Measurements from ENCODE around the gene NCAM1.

The NCAM1 gene

DNA sequence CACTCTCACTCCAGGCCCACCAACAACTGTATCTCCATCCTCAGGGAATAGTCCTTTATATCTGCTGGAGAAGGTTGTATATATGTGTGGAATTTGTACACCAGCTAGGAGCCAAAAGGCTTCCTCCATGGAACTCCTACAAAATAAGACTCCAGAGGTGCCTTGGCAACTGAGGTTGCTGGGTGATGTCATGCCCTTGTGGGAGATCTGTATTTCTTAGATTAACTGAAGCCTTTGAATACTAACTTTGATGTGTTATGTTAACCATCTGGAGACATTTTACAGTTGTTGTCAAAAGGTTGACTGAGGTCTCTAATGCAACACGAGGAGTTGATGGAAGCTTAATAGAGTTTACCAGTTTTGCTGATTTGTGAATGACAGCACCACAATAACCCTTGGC lies 213.7 kb downstream of the NCAM1 start:
- DNase-seq = no peak

DNA sequence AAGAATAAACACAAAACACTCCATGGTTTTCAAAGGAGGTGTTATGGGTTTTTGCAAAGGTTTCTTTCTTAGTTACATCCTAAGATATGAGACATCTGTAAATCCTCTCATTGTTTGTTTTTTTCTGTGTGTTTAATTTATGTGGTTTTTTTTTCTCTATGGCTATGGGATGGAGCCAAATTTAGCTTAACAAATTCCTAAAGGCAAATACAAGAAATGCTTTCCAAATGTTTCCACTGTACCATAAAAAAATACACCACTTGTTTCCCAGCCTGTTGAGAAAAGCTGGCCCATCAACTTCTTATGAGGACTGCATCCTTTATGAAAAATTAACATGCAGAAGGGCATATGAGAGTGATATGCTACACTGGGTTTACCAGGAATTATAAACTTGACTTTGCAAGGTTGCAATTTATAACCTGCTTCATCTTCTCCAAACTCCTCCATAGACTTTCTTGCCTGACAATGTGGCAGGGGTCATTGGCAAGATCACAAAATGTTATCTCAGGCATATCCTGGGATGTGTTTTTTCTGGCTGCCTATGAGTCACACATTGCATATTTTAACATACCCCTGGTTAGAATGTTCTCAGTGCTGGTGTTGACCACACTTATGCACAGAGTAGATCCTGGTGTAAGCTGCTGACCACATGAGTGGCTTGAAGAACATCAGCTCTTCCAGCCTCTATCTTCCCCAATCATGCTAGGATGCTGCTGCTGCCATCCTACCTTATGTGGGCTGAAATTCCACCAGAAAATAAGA lies 215.6 kb downstream of the NCAM1 start:
- DNase-seq = no peak

DNA sequence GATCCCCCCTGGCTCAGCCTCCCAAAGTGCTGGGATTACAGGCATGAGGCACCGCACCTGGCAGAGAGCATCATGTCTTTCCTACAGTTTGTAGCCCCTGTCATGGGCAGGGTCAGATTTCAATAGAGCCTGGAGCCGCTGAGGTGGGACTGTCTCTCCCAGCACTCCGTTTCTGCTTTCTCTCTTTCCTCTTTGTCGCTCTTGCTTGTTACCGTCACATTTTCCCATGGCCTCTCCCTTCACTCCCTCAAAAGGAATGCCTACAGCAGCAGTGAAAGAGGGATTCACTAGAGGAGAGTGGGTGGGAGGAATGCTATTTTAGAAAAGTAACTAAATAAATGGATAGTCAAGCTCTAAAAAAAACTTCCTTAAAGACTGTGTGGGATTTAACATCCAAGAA lies 216.5 kb downstream of the NCAM1 start:
- DNase-seq = no peak

DNA sequence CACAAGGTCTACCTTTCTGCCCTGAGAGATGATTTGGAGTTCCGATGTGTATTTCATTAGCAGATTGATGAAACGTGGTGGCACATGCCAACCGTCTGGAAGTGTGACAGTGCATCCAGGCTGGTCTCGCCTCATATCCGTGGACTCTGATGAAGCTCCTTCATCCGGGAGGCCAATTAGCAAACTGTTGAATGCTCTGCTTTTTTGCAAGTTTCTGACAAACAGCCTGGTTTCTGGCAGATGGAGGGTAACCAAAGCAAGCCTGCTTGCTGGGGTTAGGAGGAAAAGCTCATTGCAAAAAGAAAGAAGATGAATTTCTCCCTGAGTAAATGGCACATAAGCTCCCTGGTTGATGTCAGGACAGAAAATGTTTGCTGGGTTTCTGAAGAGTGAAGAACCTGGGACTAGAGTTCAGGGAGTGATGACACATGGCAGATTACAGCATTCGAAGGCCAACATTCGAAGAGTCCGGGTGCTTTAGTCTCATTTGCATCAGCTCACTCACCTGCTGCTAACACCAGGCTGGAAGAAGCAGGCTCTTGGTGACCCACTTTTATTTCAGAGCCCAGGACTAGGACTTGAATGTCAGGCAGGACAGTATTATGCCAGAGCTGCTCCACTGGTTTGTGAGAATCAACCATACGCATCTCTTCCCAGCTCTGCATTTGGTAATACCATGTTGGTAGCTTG lies 217.3 kb downstream of the NCAM1 start:
- no peak for DNase-seq

DNA sequence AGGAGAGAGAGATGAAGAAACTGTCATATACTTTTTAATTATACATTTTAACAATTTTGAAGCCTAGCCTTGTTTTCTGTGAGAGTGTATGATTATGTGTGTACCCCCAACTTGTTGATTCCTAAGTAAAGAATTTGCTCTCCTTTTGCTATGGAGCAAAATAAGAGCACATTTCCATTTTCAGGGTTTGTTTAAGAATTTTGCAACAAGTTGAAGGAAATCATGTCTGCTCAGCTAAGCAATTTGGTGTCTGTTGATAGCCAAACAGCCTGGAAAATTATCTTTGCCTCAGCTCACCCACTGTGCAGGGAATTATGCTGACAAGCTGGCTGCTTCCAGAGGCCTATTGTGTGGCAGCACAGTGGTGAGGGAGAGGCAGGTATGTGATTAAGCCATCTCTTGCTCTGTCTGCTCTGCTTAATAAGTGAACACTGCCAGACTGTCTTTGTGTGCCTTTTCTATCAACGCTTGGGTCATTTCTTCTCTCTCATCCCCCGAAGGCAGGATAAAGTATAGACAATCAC lies 218.0 kb downstream of the NCAM1 start:
- no peak for DNase-seq

DNA sequence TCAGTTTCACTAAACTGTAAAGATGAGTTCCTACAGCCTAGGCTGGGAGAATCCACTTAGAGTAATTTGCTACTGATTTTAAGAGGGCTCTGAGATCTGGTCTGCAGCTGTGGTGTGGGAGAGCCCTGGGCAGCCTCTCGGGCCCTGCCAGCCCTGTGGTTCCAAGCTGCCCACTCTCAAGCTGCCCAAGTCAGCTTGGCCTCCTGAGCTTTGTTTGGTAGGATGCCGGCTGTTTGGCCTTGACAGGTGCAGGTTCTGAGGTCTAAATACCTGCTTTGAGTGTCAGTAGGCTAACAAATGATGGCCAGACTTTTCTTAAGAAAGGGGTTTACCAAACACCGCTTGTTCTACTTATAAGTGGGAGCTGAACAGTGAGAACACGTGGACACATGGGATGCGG lies 219.9 kb downstream of the NCAM1 start:
- no peak for DNase-seq

DNA sequence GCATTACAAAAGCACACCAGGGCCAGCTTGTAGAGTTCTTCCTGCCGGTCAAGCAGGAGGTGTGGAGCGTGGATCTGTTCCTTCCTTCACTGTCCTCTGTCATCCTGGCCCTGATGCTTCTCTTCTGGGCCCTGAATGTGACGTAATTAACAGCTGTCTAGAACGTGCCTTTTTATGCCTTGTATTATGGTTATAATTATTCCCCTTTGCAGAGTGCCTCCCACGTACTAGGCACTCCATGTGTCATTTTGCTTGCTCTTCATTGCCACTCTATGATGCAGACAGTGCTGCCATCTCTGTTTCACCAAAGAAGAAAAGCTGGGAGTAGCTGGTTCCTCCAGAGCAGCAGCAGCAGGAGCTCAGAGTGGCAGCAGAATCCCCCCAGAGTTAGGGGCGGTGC lies 221.1 kb downstream of the NCAM1 start:
- DNase-seq = no peak

DNA sequence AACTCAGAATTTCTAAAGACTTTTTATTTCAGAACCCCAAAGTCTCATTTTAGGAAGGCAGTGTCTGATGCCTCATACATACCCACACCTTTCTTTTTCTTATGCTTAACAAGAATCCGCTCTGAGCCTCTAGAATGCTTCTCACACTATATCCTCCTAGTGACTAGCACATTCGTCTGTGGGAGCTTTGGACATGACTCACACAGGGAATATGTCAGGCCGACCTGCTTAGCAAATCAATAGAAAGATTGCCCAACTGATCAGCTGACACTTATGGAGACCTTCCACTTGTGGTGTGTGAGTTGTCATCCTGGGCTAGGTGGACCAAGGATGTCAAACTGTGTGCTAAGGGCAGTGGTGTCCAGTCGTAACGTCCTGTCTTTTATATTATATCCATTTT lies 223.3 kb downstream of the NCAM1 start:
- no peak for DNase-seq

DNA sequence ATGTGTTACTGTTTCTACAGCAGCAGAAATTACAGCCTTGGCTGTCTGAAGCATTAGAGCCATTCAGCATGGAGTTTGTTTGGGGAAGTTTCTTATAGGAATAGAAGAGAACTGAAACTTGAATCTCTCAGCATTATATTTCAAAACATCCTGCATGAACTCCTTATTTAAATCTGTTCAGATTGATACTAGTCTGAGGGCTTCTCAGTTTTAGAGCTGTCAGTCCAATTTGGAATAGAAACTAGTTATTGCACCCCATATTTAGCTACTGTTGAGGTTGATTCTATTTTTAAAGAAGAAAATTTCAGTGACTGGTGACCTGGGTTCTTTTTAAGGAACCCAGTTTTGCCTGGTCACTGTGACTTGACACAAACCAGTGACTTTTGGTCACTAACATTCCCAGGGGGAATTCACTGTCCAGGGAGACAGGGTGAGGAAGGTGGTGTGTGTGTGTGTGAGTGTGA lies 227.2 kb downstream of the NCAM1 start:
- DNase-seq = no peak

DNA sequence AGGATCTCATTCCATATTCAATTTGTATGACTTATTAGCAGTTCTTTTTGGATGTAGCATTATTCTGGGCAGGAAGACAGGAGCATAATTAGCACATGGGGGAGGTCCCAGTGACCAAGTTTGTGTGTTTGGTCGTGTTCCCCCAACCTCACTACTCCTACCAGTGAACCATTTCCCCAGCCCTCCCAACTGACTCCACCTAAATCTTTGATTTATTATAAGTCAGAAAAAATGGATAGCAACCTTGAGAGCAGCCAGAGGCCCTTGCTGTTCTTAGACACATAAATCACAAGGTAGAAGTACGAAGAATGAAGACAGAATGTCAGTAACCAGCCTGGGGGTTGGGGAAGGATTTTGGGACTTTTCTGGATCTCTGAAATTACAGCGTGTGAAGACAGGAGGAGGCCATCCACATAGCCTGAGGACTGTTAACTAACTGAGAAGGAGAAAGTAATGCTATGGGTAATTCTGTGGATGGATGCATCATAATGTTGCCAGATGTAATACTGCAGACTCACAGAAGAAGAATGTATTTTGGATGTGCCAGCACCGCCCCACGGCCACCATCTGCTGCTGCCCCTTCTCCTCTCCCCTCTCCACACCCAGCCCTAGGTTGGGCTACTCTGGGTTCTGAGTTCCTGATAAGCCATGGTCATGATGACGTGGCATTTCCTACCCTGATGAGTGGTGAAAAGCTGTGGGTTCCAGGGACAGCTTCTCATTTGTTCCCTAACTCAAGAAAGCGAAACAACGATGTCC lies 228.9 kb downstream of the NCAM1 start:
- no peak for DNase-seq

DNA sequence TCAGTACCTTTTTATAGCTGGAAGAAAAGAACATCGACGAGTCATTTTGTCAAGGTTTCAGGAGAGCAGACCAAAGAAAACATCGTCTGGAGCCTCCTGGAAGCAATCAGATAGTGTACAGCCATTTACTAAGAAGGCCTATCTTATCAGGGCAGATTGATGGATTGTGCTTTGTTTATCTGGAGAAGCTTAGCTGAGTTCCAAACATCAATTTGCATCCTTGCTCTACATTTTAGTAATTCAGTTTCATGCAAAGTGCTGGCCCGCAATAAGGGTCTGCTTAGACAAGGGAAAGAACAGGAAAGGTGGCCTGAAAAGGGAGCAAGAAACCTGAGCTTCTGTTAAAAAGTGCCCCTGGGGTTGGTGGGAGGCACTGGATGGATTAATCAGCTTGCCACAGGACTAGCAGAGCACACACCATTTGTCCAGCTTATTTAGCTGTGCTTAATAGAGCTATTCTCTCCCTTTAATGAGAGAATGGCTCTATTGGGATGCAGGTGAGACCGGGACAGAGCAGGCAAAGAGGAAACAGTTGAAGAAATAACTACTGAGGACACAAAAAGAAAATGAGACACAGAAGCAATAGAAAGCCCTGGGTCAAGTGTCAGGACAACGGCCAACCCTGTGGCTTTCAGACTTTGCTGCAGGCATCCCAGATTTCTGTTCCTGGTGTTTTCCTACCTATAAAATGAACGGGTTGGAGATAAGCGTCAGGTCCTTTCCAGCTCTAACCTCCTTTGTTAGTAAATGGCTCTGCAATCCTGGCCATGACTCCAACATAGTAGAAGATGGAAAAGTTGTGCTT lies 231.1 kb downstream of the NCAM1 start:
- DNase-seq = no peak

DNA sequence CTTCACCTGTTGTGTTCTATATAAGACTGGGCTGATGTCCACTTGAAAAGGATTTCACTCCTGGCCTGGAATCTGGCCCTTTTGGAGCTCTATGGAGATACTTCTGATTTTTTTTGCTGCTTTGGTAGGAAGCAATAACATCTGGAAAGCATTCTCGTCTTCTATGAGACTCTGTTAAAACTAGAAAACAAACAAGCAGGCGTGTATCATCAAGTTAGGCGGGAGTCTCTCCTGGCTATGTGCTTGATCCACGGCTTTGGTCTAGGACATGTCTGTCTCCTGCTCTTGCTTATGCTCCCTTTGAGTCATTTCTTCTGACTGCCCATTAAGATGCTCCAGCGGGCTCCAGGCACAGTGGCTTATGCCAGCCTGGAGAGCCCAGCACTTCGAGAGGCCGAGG lies 231.8 kb downstream of the NCAM1 start:
- no peak for DNase-seq

DNA sequence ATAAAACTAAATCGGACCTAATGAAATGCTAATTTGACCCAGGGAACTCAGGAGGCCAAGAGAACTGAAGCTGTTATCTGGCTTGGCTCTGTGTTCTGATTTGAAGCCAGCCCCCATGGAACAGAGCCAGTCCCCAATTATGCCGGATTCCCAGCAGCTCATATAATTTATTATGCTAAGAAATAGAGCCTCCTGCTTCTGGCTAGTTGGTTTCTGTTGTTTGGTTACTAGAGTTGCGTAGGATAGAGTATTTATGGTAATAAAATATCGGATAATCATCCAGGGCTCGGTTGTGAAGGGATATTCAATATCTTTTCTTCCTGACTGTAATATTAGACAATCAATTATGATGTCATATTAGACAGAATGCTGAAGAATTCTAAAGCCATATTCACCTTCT lies 232.7 kb downstream of the NCAM1 start:
- no peak for DNase-seq

DNA sequence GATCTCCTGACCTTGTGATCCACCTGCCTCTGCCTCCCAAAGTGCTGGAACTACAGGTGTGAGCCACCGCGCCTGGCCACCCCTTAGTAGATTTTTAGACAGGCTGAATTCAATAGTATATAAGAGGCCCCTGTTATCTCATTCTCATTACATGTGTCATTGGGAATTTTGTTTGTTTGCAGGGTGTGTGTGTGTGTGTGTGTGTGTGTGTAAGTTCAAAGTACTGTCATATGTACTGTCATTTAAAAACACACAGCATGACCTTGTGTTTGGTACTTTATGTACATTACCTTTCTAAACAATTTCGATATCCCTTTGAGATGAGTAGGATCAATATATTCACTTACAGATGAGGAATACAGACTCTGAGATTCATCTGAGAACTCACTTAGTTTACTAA lies 234.5 kb downstream of the NCAM1 start:
- no peak for DNase-seq

DNA sequence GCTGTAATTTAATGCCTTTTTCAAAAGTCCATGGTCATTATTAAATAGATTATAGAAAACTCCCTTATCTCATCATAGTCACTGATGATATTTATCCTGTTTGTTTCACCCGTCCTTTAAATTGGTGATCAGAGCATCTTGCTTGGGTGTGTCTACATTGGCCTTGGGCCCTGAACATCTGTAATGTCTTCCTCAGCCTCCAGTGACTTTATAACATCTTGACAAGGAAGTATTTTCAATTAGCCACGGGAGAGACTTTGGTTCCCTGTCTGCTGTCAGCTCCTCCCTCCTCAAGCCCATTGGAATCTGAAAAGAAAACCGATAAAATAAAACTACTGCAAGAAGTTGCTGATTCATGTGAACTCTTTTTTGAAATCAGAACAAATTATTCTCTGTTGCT lies 236.2 kb downstream of the NCAM1 start:
- no peak for DNase-seq

DNA sequence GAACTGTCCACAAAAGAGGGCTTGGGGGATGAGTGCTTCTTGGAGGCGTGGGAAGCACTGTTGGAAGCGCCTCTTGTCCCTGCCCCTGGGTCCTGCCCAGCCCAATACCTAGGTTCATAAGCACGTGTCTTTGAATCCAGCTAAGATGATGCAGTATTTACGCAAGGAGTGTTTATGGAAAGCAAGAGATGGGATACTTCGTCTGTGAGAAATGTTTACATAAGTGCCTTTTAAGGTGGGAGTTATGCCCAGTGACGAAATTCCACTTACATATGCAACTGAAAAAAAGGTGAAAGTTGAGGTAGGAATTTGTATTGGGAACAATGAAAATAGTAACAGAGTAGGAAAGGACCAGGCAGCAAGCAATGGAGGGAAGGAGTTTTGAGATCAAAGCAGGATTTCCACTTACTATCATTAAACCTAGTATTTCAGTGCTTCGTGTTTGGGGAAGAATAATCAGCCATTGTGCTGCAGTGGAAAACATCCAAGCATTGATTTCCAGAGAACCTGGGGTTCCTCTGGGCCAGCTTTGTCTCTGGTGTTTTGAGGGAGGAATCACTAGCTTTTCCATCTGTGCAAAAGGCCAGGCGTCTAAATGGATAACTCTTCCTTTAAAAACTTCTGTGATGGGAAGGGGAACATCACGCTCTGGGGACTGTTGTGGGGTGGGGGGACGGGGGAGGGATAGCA lies 237.9 kb downstream of the NCAM1 start:
- no peak for DNase-seq

DNA sequence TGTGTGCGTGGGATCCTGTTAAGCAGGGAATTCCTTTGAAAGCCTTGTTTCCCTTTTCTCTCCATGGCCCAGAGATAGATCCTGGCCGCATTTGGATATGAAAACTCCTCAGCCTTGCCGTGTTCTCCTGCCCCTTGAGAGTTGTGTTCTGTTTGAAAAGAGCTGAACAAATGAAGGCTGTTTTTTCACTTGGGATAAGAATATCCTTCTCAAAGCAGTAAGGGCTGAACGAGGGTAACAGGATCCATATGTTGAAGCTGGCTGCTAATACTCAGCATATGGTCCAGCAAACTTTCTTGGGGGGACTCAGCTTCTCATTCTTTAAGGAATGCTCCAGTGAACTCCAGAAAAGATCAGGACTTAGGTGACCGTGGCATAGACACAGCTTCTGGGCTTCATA lies 238.6 kb downstream of the NCAM1 start:
- DNase-seq = no peak

DNA sequence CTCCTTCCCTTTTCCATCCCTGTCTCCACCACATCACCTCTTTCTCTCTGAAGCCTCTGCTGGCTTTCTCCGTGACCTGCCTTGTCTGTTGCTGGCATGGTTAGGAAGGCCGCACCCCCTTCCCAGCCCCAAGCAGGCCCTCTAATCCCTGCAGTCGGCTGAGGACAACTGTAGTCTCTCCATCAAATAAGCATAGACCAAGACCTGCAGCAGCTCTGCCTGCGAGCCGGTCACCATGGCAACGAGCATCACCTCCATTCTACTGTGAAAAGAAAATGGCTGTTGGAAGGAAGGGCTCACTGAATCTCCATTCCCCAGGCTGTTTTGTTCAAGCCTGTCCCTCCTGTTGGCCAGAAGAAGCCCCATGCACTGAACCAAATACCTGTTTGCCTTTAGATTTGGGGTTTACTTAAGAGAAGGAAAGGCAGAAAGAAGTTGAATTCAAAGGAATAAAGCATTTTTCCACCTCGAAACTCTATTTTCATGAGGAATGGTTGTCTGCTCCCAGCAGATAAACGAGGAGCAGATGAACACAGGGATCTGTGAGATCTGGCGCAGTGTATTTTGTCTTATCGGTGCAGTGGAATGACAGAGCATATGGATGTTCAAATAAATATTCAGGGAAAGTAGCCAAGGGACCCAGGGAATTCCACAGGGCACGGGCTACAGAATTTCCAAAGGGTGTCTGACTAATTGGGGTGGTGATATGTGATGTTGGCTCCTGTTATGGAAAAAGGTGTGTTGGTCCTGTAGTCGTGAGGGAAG lies 240.0 kb downstream of the NCAM1 start:
- DNase-seq = no peak

DNA sequence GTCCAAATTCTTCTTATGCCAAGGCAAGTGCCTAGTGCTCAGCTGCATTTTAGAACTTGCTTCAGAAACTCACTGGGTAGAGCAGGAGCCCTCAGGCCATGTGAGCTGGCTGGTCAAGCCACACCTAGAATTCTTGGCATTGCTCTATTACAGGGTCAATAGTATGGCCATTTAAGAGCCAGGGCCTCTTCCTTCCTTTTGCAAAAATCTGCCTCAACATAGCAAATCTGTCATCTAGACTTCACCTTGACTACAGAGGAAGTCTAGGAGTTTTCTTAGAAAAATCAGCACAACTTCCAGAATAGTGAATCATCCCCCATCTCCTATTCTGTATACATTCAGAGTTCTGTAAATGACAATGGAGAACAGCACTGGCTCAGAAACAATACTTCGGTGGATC lies 241.2 kb downstream of the NCAM1 start:
- no peak for DNase-seq

DNA sequence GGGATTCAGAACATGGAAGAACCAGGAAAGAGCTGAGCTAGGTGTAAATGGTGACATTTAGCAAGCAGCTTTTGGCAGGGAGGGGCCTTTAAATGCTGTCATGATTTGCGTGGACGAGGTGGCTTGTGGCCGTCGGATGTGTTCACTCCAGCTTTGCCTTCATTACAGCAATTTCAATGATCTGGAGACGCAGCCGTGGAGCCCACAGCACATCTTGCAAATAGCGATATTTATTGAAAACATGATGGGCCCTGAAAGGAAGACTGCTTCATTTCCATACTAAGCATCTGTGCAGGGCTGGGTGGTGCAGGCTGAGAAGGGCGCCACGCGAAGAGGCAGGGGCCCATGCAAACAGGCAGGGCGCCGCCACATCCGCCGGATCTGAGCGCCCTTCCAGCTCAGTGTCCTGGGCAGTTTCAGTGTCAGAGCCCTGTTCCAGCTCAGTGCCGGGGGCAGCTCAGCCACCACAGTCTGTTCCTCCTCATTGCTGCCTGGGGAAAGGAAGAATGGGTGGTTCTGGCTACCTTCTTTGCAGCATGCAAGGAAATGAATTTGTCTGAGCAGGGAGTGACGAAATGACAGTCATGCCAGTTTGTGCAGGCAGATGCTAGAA lies 242.0 kb downstream of the NCAM1 start:
- no peak for DNase-seq

DNA sequence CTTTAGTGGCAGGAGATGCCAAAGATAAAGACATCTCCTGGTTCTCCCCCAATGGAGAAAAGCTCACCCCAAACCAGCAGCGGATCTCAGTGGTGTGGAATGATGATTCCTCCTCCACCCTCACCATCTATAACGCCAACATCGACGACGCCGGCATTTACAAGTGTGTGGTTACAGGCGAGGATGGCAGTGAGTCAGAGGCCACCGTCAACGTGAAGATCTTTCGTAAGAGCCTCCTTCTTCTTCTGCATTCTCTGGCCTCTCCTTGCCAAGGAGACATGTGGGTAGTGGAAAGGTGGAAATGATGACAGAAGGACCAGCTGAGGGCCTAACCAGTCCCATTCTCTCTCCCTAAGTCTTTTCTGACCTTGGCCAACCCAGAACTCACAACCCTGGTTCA lies 243.1 kb downstream of the NCAM1 start:
- no peak for DNase-seq

Measured in activated CD4-positive, alpha-beta T cell treated with anti-CD3 and anti-CD28 coated beads for 4 hours (primary cell).